Smooth muscle cell (in vitro differentiated cells): Measurements from ENCODE around the gene KCNK7. TPM values are rescaled to one million over a fixed set of nuclear protein-coding genes. Genes with fewer than 3 reads are reported as not detected.

Experiments used
- DNase-seq: peaks from one replicate; lab custom pipeline; 2025; ENCODE audit not compliant: unreplicated experiment; lab: John Stamatoyannopoulos, UW
- H2AFZ ChIP-seq: fragments of 200-600 bp; sonication (generic); 2 replicates; pipeline ENCODE4 v1.6.0; 2016; ENCODE audit warnings: antibody characterized with exemption, low read depth, mild to moderate bottlenecking
- H3F3A ChIP-seq: fragments of 200-600 bp; sonication (generic); 2 replicates; pipeline ENCODE4 v1.6.0; 2017; ENCODE audit warnings: antibody characterized with exemption, low read depth
- H3K27ac ChIP-seq: fragments of 200-600 bp; sonication (generic); 2 replicates; pipeline ENCODE4 v1.5.1; 2016; ENCODE audit warnings: low read depth, mild to moderate bottlenecking
- H3K27me3 ChIP-seq: fragments of 200-600 bp; sonication (generic); 2 replicates; pipeline ENCODE4 v1.6.1; 2016; ENCODE audit warnings: low read depth, mild to moderate bottlenecking
- H3K36me3 ChIP-seq: fragments of 200-600 bp; sonication (generic); 2 replicates; pipeline ENCODE4 v1.5.1; 2016; ENCODE audit warnings: low read depth
- H3K4me1 ChIP-seq: fragments of 200-600 bp; sonication (generic); 2 replicates; pipeline ENCODE4 v1.5.1; 2016; ENCODE audit warnings: low read depth
- H3K4me2 ChIP-seq: fragments of 200-600 bp; sonication (generic); 2 replicates; pipeline ENCODE4 v1.6.0; 2016; ENCODE audit warnings: mild to moderate bottlenecking
- H3K4me3 ChIP-seq: fragments of 200-600 bp; sonication (generic); 2 replicates; pipeline ENCODE4 v1.5.1; 2016; ENCODE audit warnings: mild to moderate bottlenecking
- H3K79me2 ChIP-seq: fragments of 200-600 bp; sonication (generic); 2 replicates; pipeline ENCODE4 v1.6.0; 2016; ENCODE audit warnings: low read depth, mild to moderate bottlenecking
- H3K9ac ChIP-seq: fragments of 200-600 bp; sonication (generic); 2 replicates; pipeline ENCODE4 v1.6.0; 2016; ENCODE audit warnings: low read depth
- H3K9me3 ChIP-seq: fragments of 200-600 bp; sonication (generic); replicated peaks from 2 replicates; pipeline ENCODE4 v1.5.1; 2016; ENCODE audit warnings: low read depth
- H4K20me1 ChIP-seq: fragments of 200-600 bp; sonication (generic); 2 replicates; pipeline ENCODE4 v1.6.0; 2016; ENCODE audit warnings: low read depth
- CTCF ChIP-seq: fragments of 200-600 bp; sonication (generic); IDR thresholded peaks from 2 replicates; pipeline ENCODE4 v1.5.1; 2017; ENCODE audit warnings: borderline replicate concordance, mild to moderate bottlenecking, antibody characterized with exemption; ENCODE audit not compliant: insufficient read depth, poor library complexity, severe bottlenecking
- WGBS: methylation state at CpG from one replicate; pipeline ENCODE4 v1.1.7; 2016; ENCODE audit warnings: low lambda C conversion rate; 5-methylcytosine and 5-hydroxymethylcytosine counted together
- polyA plus RNA-seq: library from polyadenylated mRNA; unstranded; fragments of >200 nt; fragmentation: Nextera tagmentation; extraction: Ambion mirVana; gene quantifications from 2 replicates; pipeline ENCODE4 v1.2.1, GENCODE V29; 2016
- total RNA-seq: library from RNA; depleted of rRNA; stranded (reverse); fragments of >200 nt; gene quantifications from 2 replicates; pipeline ENCODE4 v1.2.3, GENCODE V29; 2014

The KCNK7 gene
- total and polyA plus RNA-seq, 2 experiments from 2014 or later, result not detected

DNA sequence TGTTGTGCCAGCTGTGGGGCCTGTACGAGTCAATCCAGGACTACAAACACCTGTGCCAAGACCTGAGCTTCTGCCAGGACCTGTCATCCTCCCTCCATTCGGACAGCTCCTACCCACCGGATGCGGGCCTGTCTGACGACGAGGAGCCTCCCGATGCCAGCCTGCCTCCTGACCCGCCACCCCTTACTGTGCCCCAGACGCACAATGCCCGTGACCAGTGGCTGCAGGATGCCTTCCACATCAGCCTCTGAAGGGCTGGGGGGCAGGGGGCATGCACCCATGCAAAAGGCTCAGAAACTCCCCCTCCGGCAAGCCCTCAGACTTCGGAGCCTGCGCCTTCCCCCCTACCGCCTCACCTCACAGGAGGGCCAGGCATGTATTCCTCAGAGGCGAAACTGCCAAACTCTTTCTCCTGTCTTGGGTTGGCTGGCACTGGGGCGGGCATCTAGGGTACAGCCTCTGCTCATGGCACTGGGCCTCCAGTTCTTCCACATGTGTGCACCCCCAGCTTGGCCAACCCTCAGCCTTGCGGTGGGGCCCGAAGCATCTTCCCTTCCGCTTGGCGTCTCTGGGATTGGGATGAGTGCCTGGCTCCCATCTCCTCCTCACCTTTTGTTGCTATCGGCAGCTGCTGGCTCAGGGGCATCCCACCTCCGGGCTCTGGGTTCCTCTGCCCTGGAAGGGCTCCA is 22.1 kb downstream of the KCNK7 start:
- H2AFZ ChIP-seq, result no peak overlapping the region
- no peak for TF ChIP-seq CTCF
- 82% methylated on average over 21 of the region's 22 CpGs for WGBS
- H3K4me1 ChIP-seq, result peaks cover 33% of the 10 kb centered on the region
- no peak overlapping the region for H3K9ac ChIP-seq
- no peaks in the 10 kb centered on the region for H3K36me3 ChIP-seq
- peaks cover 33% of the 10 kb centered on the region for H3K79me2 ChIP-seq
- H4K20me1 ChIP-seq, result peaks cover 23% of the 10 kb centered on the region
- H3K27ac ChIP-seq, result peak overlapping the region; percentile 60
- H3F3A ChIP-seq, result peaks cover 24% of the 10 kb centered on the region
- peak overlapping the region; percentile 87 for H3K4me2 ChIP-seq
- peak overlapping the region; percentile 90 for H3K4me3 ChIP-seq
- H3K27me3 ChIP-seq, result no peaks in the 10 kb centered on the region
- no peak for DNase-seq
- no peaks in the 10 kb centered on the region for H3K9me3 ChIP-seq

DNA sequence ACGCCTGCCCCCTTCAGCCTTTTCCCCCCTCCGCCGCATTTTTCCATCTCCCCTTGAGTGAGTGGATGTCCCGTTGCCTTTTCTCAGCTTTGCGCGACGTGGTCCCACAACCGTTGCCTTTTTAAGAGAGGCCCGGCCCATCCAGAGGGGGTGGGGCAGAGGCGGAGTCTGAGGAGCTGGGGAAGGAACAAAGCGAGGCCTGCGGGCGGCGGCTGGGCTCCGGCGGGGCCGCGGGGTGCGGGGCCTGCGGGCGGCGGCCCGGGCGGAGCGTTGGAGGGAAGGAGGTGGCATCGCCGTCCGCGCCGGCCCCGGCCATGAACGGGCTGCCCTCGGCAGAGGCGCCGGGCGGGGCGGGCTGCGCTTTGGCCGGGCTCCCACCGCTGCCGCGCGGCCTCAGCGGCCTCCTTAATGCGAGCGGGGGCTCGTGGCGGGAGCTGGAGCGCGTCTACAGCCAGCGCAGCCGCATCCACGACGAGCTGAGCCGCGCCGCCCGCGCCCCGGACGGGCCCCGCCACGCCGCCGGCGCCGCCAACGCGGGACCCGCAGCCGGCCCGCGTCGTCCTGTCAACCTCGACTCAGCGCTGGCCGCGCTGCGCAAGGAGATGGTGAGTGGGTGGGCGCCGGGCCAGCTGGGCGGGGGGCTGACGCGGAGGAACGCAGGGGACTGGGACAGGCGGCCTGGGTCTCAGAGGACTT is 23.1 kb downstream of the KCNK7 start, which contains the start of gene FAM89B:
TSS of gene FAM89B (plus strand) at position 183 of the 696 bp plus-strand sequence. CDS start at position 315, 132 bp downstream.
- no peaks in the 10 kb centered on the region for H3K9me3 ChIP-seq
- peak within 1 kb of the TSS; percentile 87 for H3K4me2 ChIP-seq
- H3K27ac ChIP-seq, result peak within 1 kb of the TSS; percentile 89
- peaks cover 16% of the 10 kb centered on the region for H4K20me1 ChIP-seq
- H3K9ac ChIP-seq, result peak within 1 kb of the TSS; percentile 92
- WGBS, result under 1% methylated on average over 55 of the region's 86 CpGs
- no peaks in the 10 kb centered on the region for H3K27me3 ChIP-seq
- peak; percentile 54 for DNase-seq
- peaks cover 41% of the 10 kb centered on the region for H3K79me2 ChIP-seq
- H3K36me3 ChIP-seq, result no peaks in the 10 kb centered on the region
- peak within 1 kb of the TSS; percentile 90 for H3K4me3 ChIP-seq
- peaks cover 33% of the 10 kb centered on the region for H3K4me1 ChIP-seq
- peaks cover 24% of the 10 kb centered on the region for H3F3A ChIP-seq
- no peak for TF ChIP-seq CTCF
- no peak within 1 kb of the TSS for H2AFZ ChIP-seq

DNA sequence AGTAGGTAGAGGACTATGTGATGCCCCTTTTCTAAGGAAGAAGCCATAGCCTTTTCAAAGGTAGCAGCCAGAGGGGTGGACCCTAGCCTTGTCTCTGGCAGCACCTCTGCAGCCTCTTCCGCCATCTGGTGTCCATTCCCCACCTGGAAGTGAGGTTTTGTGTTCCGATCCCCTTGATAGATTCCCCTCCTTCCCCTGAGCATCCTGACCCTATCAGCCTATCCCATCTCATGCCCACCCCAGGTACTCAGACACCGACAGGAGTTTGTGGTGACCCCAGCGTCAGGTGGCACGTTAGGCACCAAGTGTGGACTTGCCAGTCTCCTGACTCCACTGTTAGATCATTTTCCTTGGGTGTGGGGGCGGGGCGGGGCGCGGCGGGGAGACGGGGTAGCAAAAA is 23.7 kb downstream of the KCNK7 start:
- Histone ChIP-seq H3K4me2 (peak overlapping the region; percentile 87), H3K9ac (peak overlapping the region; percentile 42), H3F3A (peaks cover 24% of the 10 kb centered on the region), H4K20me1 (peaks cover 16% of the 10 kb centered on the region), H3K27me3 (no peaks in the 10 kb centered on the region), H3K4me3 (peak overlapping the region; percentile 90), H3K9me3 (no peaks in the 10 kb centered on the region), H2AFZ (no peak overlapping the region), H3K79me2 (peaks cover 47% of the 10 kb centered on the region), H3K36me3 (no peaks in the 10 kb centered on the region), H3K27ac (peak overlapping the region; percentile 89), H3K4me1 (peaks cover 33% of the 10 kb centered on the region)
- peak; percentile 33 for TF ChIP-seq CTCF
- DNase-seq, result no peak
- WGBS, result 14% methylated on average over 6 of the region's 11 CpGs
